Lower leg skin (tissue), 4 donors: ENCODE results near the gene GAL3ST2. TPM values are rescaled to one million over a fixed set of nuclear protein-coding genes. Genes with fewer than 3 reads are reported as not detected.
"Not testable (repeated sequence)": the region's sequence is repeated elsewhere in the genome, so short reads cannot be mapped to it uniquely, and the experiment has no call there.

ENCODE experiments used
- DNase-seq, 2 donors: peaks; one replicate each; pipeline ENCODE4 v3.0.0-alpha.2; 2019; ENCODE audit warnings: low spot score in 2 of 2
- H3K4me3 ChIP-seq: fragments of 200-600 bp; sonication (generic); 2 replicates; pipeline ENCODE4 v1.5.1; 2017; ENCODE audit warnings: mild to moderate bottlenecking, low read depth; ENCODE audit not compliant: poor library complexity, severe bottlenecking
- CTCF ChIP-seq, 3 donors: fragments of 450-650 bp; IDR thresholded peaks; one replicate each; pipeline ENCODE4 v1.5.1; 2016; ENCODE audit warnings: antibody characterized with exemption in 3 of 3, mild to moderate bottlenecking in 3 of 3, moderate library complexity in 2 of 3
- POLR2A ChIP-seq, 2 donors: fragments of 450-650 bp; IDR thresholded peaks; one replicate each; pipeline ENCODE4 v1.6.1; 2016 to 2017; ENCODE audit warnings: antibody characterized with exemption in 2 of 2, mild to moderate bottlenecking in 1 of 2, moderate library complexity in 1 of 2
- WGBS, 2 donors: methylation state at CpG; one replicate each; pipeline ENCODE4 v1.1.5; 2018; 5-methylcytosine and 5-hydroxymethylcytosine counted together
- intact Hi-C: fragments of 100-400 bp; cut with DNase I; formaldehyde crosslinking; loops from one replicate; pipeline ENCODE4 v1.15.0; 2023; ENCODE audit warnings: low total_unique reads
- total RNA-seq, 4 donors: library from RNA; depleted of rRNA; stranded (reverse); fragments of >200 nt; gene quantifications; one replicate each; pipeline ENCODE4 v1.1.0, GENCODE V29; 2016

The GAL3ST2 gene
- total RNA-seq, 4 donors from 2014 or later: 0.34 to 4.7 (median 0.54) TPM

GRCh38 chr2:241777686-241778627 lies 1.3 kb downstream of the GAL3ST2 start:
- DNase-seq: peak in 1 of 2 donors; percentile 74
- no peak for TF ChIP-seq CTCF (IDR thresholded peaks at IDR 0.05)
- no peak for TF ChIP-seq POLR2A (IDR thresholded peaks at IDR 0.05)

GRCh38 chr2:241780939-241781569 lies 4.4 kb downstream of the GAL3ST2 start:
- 87 to 89% methylated on average over 5 of the region's 5 CpGs for WGBS, 2 donors
- H3K4me3 ChIP-seq: no peak overlapping the region
- DNase-seq: no peak
- TF ChIP-seq POLR2A (IDR thresholded peaks at IDR 0.05): no peak
- intact Hi-C loops: no loop called here

More at GRCh38 chr2:241777686-241778627, 1.3 kb downstream of the GAL3ST2 start:
- intact Hi-C loops: no loop called here
- WGBS, 2 donors: 57 to 73% methylated on average over 10 to 18 of the region's 21 CpGs
- no peak overlapping the region for H3K4me3 ChIP-seq

- H3K4me3 ChIP-seq, DNase-seq, intact Hi-C loops: not testable (repeated sequence)
- WGBS, 2 donors: 89 to 93% methylated on average over 3 of the region's 3 CpGs
Observed at GRCh38 chr2:241782053-241782452, 5.4 kb downstream of the GAL3ST2 start.

GRCh38 chr2:241788135-241788534 lies 11.5 kb downstream of the GAL3ST2 start:
- intact Hi-C loops: no loop called here
- TF ChIP-seq POLR2A (IDR thresholded peaks at IDR 0.05): no peak
- TF ChIP-seq CTCF (IDR thresholded peaks at IDR 0.05): no peak
- DNase-seq: no peak
- 89% methylated on average over 4 of the region's 4 CpGs for WGBS, 2 donors
- H3K4me3 ChIP-seq: no peak overlapping the region

- TF ChIP-seq POLR2A (IDR thresholded peaks at IDR 0.05): no peak
- no peak for TF ChIP-seq CTCF (IDR thresholded peaks at IDR 0.05)
- DNase-seq: peak in 1 of 2 donors; percentile 3
- WGBS, 2 donors: 36 to 39% methylated on average over 3 of the region's 3 CpGs
- no peak overlapping the region for H3K4me3 ChIP-seq
- intact Hi-C loops: no loop called here
Observed at GRCh38 chr2:241788572-241788971, 11.9 kb downstream of the GAL3ST2 start.

- intact Hi-C loops, H3K4me3 ChIP-seq: not testable (repeated sequence)
- WGBS, 2 donors: 45 to 50% methylated on average over 3 of the region's 3 CpGs
- peak in 1 of 2 donors; percentile 12 for DNase-seq
Observed at GRCh38 chr2:241791385-241791784, 14.8 kb downstream of the GAL3ST2 start.

- 96% methylated on average over 5 of the region's 5 CpGs for whole genome bisulfite sequencing, 2 donors
Observed at GRCh38 chr2:241793385-241793784, 16.8 kb downstream of the GAL3ST2 start.

More at GRCh38 chr2:241793385-241793784, 16.8 kb downstream of the GAL3ST2 start:
- H3K4me3 ChIP-seq: no peak overlapping the region
- no peak for TF ChIP-seq CTCF (IDR thresholded peaks at IDR 0.05)
- TF ChIP-seq POLR2A (IDR thresholded peaks at IDR 0.05): no peak
- no peak for DNase-seq
- intact Hi-C loops: no loop called here
